Retina (tissue), 1 donor: Measurements from ENCODE around the gene ZC3H7A.

ENCODE experiments used
- DNase-seq: peaks from one replicate; pipeline ENCODE4 v3.0.0-alpha.2; 2016

The ZC3H7A gene

GRCh38 chr16:11734653-11735043, 62.4 kb downstream of the ZC3H7A start:
- DNase-seq, result no peak

GRCh38 chr16:11734025-11734652, 62.9 kb downstream of the ZC3H7A start:
- DNase-seq, result no peak

- DNase-seq, result no peak
Measured at GRCh38 chr16:11731222-11731621, 65.8 kb downstream of the ZC3H7A start.

- DNase-seq, result no peak
Measured at GRCh38 chr16:11729787-11730186, 67.3 kb downstream of the ZC3H7A start.

- no peak for DNase-seq
Measured at GRCh38 chr16:11727796-11728543, 69.1 kb downstream of the ZC3H7A start.

- DNase-seq, result no peak
Measured at GRCh38 chr16:11726008-11726407, 71.0 kb downstream of the ZC3H7A start.

GRCh38 chr16:11725457-11725856, 71.6 kb downstream of the ZC3H7A start:
- DNase-seq, result no peak

- DNase-seq, result no peak
Measured at GRCh38 chr16:11722468-11722808, 74.6 kb downstream of the ZC3H7A start.

GRCh38 chr16:11721781-11722467, 75.1 kb downstream of the ZC3H7A start:
- DNase-seq, result no peak

GRCh38 chr16:11719762-11720161, 77.3 kb downstream of the ZC3H7A start:
- no peak for DNase-seq

GRCh38 chr16:11719171-11719570, 77.9 kb downstream of the ZC3H7A start:
- DNase-seq, result no peak

GRCh38 chr16:11717811-11718210, 79.2 kb downstream of the ZC3H7A start:
- DNase-seq, result no peak

GRCh38 chr16:11716336-11716735, 80.7 kb downstream of the ZC3H7A start:
- no peak for DNase-seq

- DNase-seq, result no peak
Measured at GRCh38 chr16:11715246-11715947, 81.7 kb downstream of the ZC3H7A start.

- DNase-seq, result no peak
Measured at GRCh38 chr16:11712122-11712521, 84.9 kb downstream of the ZC3H7A start.

- DNase-seq, result no peak
Measured at GRCh38 chr16:11711662-11712061, 85.4 kb downstream of the ZC3H7A start.

GRCh38 chr16:11708421-11708820, 88.6 kb downstream of the ZC3H7A start:
- no peak for DNase-seq

GRCh38 chr16:11707679-11708197, 89.3 kb downstream of the ZC3H7A start:
- no peak for DNase-seq

GRCh38 chr16:11706180-11706742, 90.8 kb downstream of the ZC3H7A start:
- peak; percentile 50 for DNase-seq

GRCh38 chr16:11705311-11706025, 91.6 kb downstream of the ZC3H7A start:
- DNase-seq, result peak; percentile 62
